Loucy (cell line): ENCODE results near the gene UTF1.

Source experiments
- H2AFZ ChIP-seq: fragments of 200-600 bp; sonication (generic); 2 replicates; pipeline ENCODE4 v1.6.0; 2016; ENCODE audit warnings: antibody characterized with exemption, mild to moderate bottlenecking, low read length, moderate library complexity
- H3F3A ChIP-seq: fragments of 200-600 bp; 2 replicates; pipeline ENCODE4 v1.6.0; 2016; ENCODE audit warnings: antibody characterized with exemption, low read depth, mild to moderate bottlenecking
- H3K27me3 ChIP-seq: fragments of 200-600 bp; sonication (generic); 2 replicates; pipeline ENCODE4 v1.6.1; 2014; ENCODE audit warnings: low read length, mild to moderate bottlenecking; ENCODE audit not compliant: insufficient read depth, poor library complexity, severe bottlenecking
- H3K36me3 ChIP-seq: fragments of 200-600 bp; sonication (generic); 2 replicates; pipeline ENCODE4 v1.6.1; 2016; ENCODE audit warnings: low read length; ENCODE audit not compliant: insufficient read depth
- H3K4me1 ChIP-seq: fragments of 200-600 bp; sonication (generic); 2 replicates; pipeline ENCODE4 v1.5.1; 2014; ENCODE audit warnings: low read length, mild to moderate bottlenecking; ENCODE audit not compliant: insufficient read depth, poor library complexity, severe bottlenecking
- H3K4me2 ChIP-seq: fragments of 200-600 bp; sonication (generic); 2 replicates; pipeline ENCODE4 v1.6.0; 2014; ENCODE audit warnings: antibody characterized with exemption, low read length, low read depth, mild to moderate bottlenecking; ENCODE audit not compliant: poor library complexity, severe bottlenecking
- H3K4me3 ChIP-seq: fragments of 200-600 bp; sonication (generic); 2 replicates; pipeline ENCODE4 v1.5.1; 2014; ENCODE audit warnings: low read length, mild to moderate bottlenecking, mixed read lengths; ENCODE audit not compliant: poor library complexity, severe bottlenecking
- H3K79me2 ChIP-seq: fragments of 200-600 bp; sonication (generic); 2 replicates; pipeline ENCODE4 v1.6.1; 2014; ENCODE audit warnings: low read length; ENCODE audit not compliant: insufficient read depth
- H3K9ac ChIP-seq: fragments of 200-600 bp; sonication (generic); 2 replicates; pipeline ENCODE4 v1.6.0; 2014; ENCODE audit warnings: mild to moderate bottlenecking, low read depth, low read length, moderate library complexity; ENCODE audit not compliant: poor library complexity, severe bottlenecking
- H3K9me2 ChIP-seq: fragments of 200-600 bp; sonication (generic); replicated peaks from 2 replicates; pipeline ENCODE4 v1.6.1; 2016; ENCODE audit warnings: low read depth, low read length, mixed read lengths
- H3K9me3 ChIP-seq: fragments of 200-600 bp; sonication (generic); 2 replicates; pipeline ENCODE4 v1.6.1; 2014; ENCODE audit warnings: mild to moderate bottlenecking, antibody characterized with exemption, low read length, low read depth; ENCODE audit not compliant: insufficient read depth
- H4K20me1 ChIP-seq: fragments of 200-600 bp; sonication (generic); 2 replicates; pipeline ENCODE4 v1.6.0; 2014; ENCODE audit warnings: antibody characterized with exemption, low read length, mild to moderate bottlenecking; ENCODE audit not compliant: insufficient read depth, poor library complexity, severe bottlenecking
- EZH2phosphoT487 ChIP-seq: fragments of 200-600 bp; IDR thresholded peaks from 2 replicates; pipeline ENCODE4 v1.6.1; 2018; ENCODE audit warnings: antibody characterized with exemption, mild to moderate bottlenecking, moderate library complexity, borderline replicate concordance
- TF ChIP-seq, protein P1 (sequence below): fragments of 200-600 bp; sonication (generic); conservative IDR thresholded peaks from 2 replicates; pipeline ENCODE4 v1.5.1; 2014; ENCODE audit warnings: mild to moderate bottlenecking, antibody characterized with exemption, low read length

The UTF1 gene

DNA sequence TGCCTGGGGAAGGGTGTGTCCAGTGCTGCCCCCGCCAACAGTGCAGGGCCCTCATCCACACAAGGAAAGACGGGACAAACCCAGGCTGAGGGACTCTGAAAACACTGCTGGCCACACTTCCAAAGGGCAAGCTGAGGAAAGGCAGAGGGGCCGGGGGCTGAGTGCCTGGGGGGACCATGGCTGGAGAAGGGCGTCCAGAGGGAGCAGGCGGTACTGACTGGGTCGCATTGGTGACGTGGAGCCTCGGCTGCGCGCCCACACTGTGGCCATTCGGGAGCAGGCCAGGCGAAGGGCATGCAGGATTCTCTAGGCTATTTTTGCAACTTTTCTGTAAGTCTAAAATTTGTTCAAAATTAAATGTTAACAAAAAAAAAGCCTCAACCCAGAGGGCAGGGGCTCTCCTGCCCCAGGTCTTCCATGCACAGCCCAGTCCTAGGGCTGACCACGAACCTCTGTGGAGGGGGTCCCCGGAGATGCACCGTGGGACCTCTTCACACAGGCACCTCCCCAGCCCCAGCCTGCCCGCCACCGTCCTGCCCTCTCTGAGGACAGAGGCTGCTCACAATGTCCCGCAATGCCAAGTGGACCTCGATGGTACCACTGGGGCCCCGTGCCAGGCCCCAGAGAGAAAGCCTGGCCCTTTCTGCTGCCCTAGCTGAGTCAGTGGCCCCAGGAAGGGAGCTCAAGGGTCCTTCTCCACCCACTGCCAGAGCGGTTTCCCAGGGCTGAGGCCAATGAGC is 36.2 kb downstream of the UTF1 start:
- Histone ChIP-seq H3K9ac (no peak overlapping the region), H3F3A (no peaks in the 10 kb centered on the region), H3K27me3 (no peaks in the 10 kb centered on the region), H3K36me3 (no peaks in the 10 kb centered on the region), H3K79me2 (no peaks in the 10 kb centered on the region), H3K9me3 (no peaks in the 10 kb centered on the region), H3K4me2 (no peak overlapping the region), H2AFZ (no peak overlapping the region), H3K9me2 (no peaks in the 10 kb centered on the region), H3K4me1 (peaks cover 28% of the 10 kb centered on the region), H3K4me3 (no peak overlapping the region), H4K20me1 (no peaks in the 10 kb centered on the region)
- TF ChIP-seq, protein P1, sequence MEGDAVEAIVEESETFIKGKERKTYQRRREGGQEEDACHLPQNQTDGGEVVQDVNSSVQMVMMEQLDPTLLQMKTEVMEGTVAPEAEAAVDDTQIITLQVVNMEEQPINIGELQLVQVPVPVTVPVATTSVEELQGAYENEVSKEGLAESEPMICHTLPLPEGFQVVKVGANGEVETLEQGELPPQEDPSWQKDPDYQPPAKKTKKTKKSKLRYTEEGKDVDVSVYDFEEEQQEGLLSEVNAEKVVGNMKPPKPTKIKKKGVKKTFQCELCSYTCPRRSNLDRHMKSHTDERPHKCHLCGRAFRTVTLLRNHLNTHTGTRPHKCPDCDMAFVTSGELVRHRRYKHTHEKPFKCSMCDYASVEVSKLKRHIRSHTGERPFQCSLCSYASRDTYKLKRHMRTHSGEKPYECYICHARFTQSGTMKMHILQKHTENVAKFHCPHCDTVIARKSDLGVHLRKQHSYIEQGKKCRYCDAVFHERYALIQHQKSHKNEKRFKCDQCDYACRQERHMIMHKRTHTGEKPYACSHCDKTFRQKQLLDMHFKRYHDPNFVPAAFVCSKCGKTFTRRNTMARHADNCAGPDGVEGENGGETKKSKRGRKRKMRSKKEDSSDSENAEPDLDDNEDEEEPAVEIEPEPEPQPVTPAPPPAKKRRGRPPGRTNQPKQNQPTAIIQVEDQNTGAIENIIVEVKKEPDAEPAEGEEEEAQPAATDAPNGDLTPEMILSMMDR: no peak
- no peak for TF ChIP-seq EZH2phosphoT487

DNA sequence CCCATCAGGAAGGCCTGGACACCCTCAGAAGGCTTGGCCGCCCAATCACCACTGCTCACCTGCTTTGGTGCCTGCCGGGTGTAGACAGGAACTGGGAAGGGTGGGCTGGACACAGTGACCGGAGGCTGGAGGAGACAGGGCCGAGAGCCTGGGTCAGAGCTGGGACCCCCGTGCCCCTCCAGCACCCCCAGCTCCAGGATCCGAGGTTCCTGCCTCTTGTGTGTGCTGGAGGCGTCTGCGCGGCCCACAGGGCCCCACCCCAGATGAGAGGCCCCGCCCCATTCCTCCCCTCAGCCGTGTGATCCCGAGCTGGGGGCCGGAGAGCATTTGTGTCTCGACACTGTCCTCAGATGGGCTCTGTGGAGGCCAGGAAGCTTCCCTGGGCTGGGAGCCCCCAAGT is 37.3 kb downstream of the UTF1 start:
- H3K4me1 ChIP-seq: peaks cover 23% of the 10 kb centered on the region
- no peaks in the 10 kb centered on the region for H4K20me1 ChIP-seq
- no peaks in the 10 kb centered on the region for H3K9me2 ChIP-seq
- no peak overlapping the region for H3K4me3 ChIP-seq
- no peak overlapping the region for H3K4me2 ChIP-seq
- H3K36me3 ChIP-seq: no peaks in the 10 kb centered on the region
- no peak overlapping the region for H2AFZ ChIP-seq
- H3K79me2 ChIP-seq: no peaks in the 10 kb centered on the region
- H3K9ac ChIP-seq: no peak overlapping the region
- no peaks in the 10 kb centered on the region for H3K9me3 ChIP-seq
- H3F3A ChIP-seq: no peaks in the 10 kb centered on the region
- TF ChIP-seq, protein P1: no peak
- TF ChIP-seq EZH2phosphoT487: no peak
- H3K27me3 ChIP-seq: no peaks in the 10 kb centered on the region

DNA sequence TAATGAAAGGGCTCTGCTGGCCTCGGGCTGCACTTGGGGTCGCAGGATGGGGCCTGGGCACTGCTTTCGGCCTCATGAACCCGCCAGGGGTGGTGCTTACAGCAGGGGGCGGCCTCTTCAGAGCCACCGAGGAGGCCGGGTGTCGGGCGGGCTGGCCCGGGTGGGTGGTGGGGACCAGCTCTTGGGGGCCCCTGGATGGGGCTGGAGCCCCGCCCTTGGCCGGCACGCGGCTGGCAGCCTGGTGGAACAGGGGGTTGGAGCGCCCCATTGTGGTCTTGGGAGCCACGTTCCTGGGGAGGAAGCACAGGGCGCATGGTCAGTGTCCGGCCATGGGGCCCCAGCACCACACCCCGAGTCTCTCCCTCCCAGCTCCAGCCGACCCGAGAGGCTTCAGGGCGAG is 37.8 kb downstream of the UTF1 start:
- Histone ChIP-seq H3K9ac (no peak overlapping the region), H4K20me1 (no peaks in the 10 kb centered on the region), H3K4me1 (peaks cover 18% of the 10 kb centered on the region), H2AFZ (no peak overlapping the region), H3K36me3 (no peaks in the 10 kb centered on the region), H3K4me2 (no peak overlapping the region), H3K4me3 (no peak overlapping the region), H3K79me2 (no peaks in the 10 kb centered on the region), H3K9me3 (no peaks in the 10 kb centered on the region), H3K27me3 (no peaks in the 10 kb centered on the region), H3F3A (no peaks in the 10 kb centered on the region), H3K9me2 (no peaks in the 10 kb centered on the region)
- TF ChIP-seq, protein P1: no peak
- no peak for TF ChIP-seq EZH2phosphoT487
